IMR-90 (cell line): Measurements from ENCODE around the gene ZSCAN16. TPM values are rescaled to one million over a fixed set of nuclear protein-coding genes. Genes with fewer than 3 reads are reported as not detected.

Source experiments
- ATAC-seq: fragments of 200-7000 bp; cut with Tn5 transposase; 2 replicates; pipeline ENCODE4 v1.9.1; 2020; ENCODE audit warnings: low read depth, mild to moderate bottlenecking, moderate library complexity
- BruUV-seq: library from RNA; stranded (reverse); fragments of 400-500 nt; replicated peaks from 2 replicates; lab custom pipeline; 2021; lab: Mats Ljungman, UMichigan
- CTCF ChIA-PET: fragments of 300-600 bp; formaldehyde crosslinking; extraction: SDS; loops from one replicate; lab custom pipeline; 2021; ENCODE audit warnings: antibody characterized with exemption; lab: Yijun Ruan, JAX
- POLR2A ChIA-PET: fragments of 300-600 bp; sonication (Branson Sonifier 250); formaldehyde crosslinking; loops from one replicate; lab custom pipeline; 2022; ENCODE audit warnings: antibody characterized with exemption; ENCODE audit not compliant: unreplicated experiment; lab: Charles Lee
- DNase-seq: peaks from one replicate; pipeline ENCODE4 v3.0.0; 2013
- H2AFZ ChIP-seq: replicated peaks from 2 replicates; pipeline ENCODE3; 2013; ENCODE audit warnings: low read length, mild to moderate bottlenecking; ENCODE audit not compliant: poor library complexity
- H2AK5ac ChIP-seq: 2 replicates; pipeline ENCODE4 v1.6.1; 2013; ENCODE audit warnings: low read depth, low read length, inconsistent platforms
- H2AK9ac ChIP-seq: replicated peaks from 2 replicates; pipeline ENCODE3; 2013; ENCODE audit warnings: mild to moderate bottlenecking, low read depth, low read length, moderate library complexity; ENCODE audit not compliant: poor library complexity
- H2BK120ac ChIP-seq: 2 replicates; pipeline ENCODE4 v1.6.1; 2013; ENCODE audit warnings: low read depth, low read length, inconsistent platforms
- H2BK15ac ChIP-seq: 3 replicates; pipeline ENCODE4 v1.6.1; 2013; ENCODE audit warnings: low read depth, low read length, inconsistent platforms
- H2BK20ac ChIP-seq: 2 replicates; pipeline ENCODE4 v1.6.1; 2013; ENCODE audit warnings: low read depth, mild to moderate bottlenecking, inconsistent platforms, low read length, moderate library complexity
- H2BK5ac ChIP-seq: 2 replicates; pipeline ENCODE4 v1.6.1; 2013; ENCODE audit warnings: mild to moderate bottlenecking, low read depth, low read length, inconsistent platforms; ENCODE audit not compliant: poor library complexity, severe bottlenecking
- H3K14ac ChIP-seq: replicated peaks from 2 replicates; pipeline ENCODE4 v1.6.1; 2013; ENCODE audit warnings: low read depth, low read length, inconsistent platforms
- H3K18ac ChIP-seq: 2 replicates; pipeline ENCODE4 v1.6.1; 2013; ENCODE audit warnings: low read depth, low read length, control low read depth
- H3K23ac ChIP-seq: 2 replicates; pipeline ENCODE4 v1.6.1; 2013; ENCODE audit warnings: low read depth, low read length, inconsistent platforms
- H3K27ac ChIP-seq: 2 replicates; pipeline ENCODE4 v1.5.1; 2013; ENCODE audit warnings: mild to moderate bottlenecking, control low read depth, low read length; ENCODE audit not compliant: insufficient read depth
- H3K27me3 ChIP-seq: 2 replicates; pipeline ENCODE4 v1.6.1; 2013; ENCODE audit warnings: low read length; ENCODE audit not compliant: control insufficient read depth, insufficient read depth
- H3K36me3 ChIP-seq: 2 replicates; pipeline ENCODE4 v1.6.1; 2013; ENCODE audit warnings: low read length, mixed read lengths; ENCODE audit not compliant: control insufficient read depth, insufficient read depth
- H3K4ac ChIP-seq: 2 replicates; pipeline ENCODE4 v1.6.1; 2013; ENCODE audit warnings: low read depth, low read length, inconsistent platforms
- H3K4me1 ChIP-seq: 2 replicates; pipeline ENCODE4 v1.6.1; 2013; ENCODE audit warnings: low read length, mixed read lengths; ENCODE audit not compliant: control insufficient read depth, insufficient read depth
- H3K4me2 ChIP-seq: 2 replicates; pipeline ENCODE4 v1.6.1; 2013; ENCODE audit warnings: low read depth, mild to moderate bottlenecking, control low read depth, low read length, moderate library complexity
- H3K4me3 ChIP-seq: 2 replicates; pipeline ENCODE4 v1.5.1; 2013; ENCODE audit warnings: low read depth, mild to moderate bottlenecking, control low read depth, low read length, moderate library complexity; ENCODE audit not compliant: insufficient read depth
- H3K56ac ChIP-seq: 2 replicates; pipeline ENCODE4 v1.6.1; 2013; ENCODE audit warnings: low read length, inconsistent platforms; ENCODE audit not compliant: insufficient read depth; ENCODE audit errors: extremely low read depth
- H3K79me1 ChIP-seq, 2 experiments: 2 replicates each; pipeline ENCODE4 v1.6.1; 2013; ENCODE audit warnings: low read length in 2 of 2, inconsistent platforms in 1 of 2, low read depth in 1 of 2
- H3K9ac ChIP-seq: 2 replicates; pipeline ENCODE4 v1.6.1; 2013; ENCODE audit warnings: low read depth, low read length, control low read depth
- H3K9me1 ChIP-seq: 2 replicates; pipeline ENCODE4 v1.6.1; 2013; ENCODE audit warnings: low read length, inconsistent platforms; ENCODE audit not compliant: insufficient read depth
- H3K9me3 ChIP-seq: 2 replicates; pipeline ENCODE4 v1.6.1; 2013; ENCODE audit warnings: low read length; ENCODE audit not compliant: control insufficient read depth, insufficient read depth
- H4K20me1 ChIP-seq: 2 replicates; pipeline ENCODE4 v1.6.1; 2013; ENCODE audit warnings: low read length, inconsistent platforms; ENCODE audit not compliant: insufficient read depth
- H4K5ac ChIP-seq: 2 replicates; pipeline ENCODE4 v1.6.1; 2013; ENCODE audit warnings: mild to moderate bottlenecking, low read depth, low read length, control low read depth
- H4K8ac ChIP-seq, 2 experiments: 2 replicates each; pipeline ENCODE4 v1.6.1; 2013; ENCODE audit warnings: low read depth in 2 of 2, low read length in 2 of 2, control low read depth in 1 of 2, inconsistent platforms in 1 of 2
- H4K91ac ChIP-seq: 2 replicates; pipeline ENCODE4 v1.6.1; 2013; ENCODE audit warnings: low read depth, low read length, inconsistent platforms; ENCODE audit not compliant: insufficient read depth
- BHLHE40 ChIP-seq: fragments of 150-350 bp; IDR thresholded peaks from 2 replicates; pipeline ENCODE4 v1.6.1; 2016; ENCODE audit warnings: mild to moderate bottlenecking, low read depth, low read length
- FOS ChIP-seq: fragments of 150-350 bp; IDR thresholded peaks from 2 replicates; pipeline ENCODE4 v1.6.1; 2016; ENCODE audit warnings: low read depth, low read length
- MAZ ChIP-seq: IDR thresholded peaks from 2 replicates; pipeline ENCODE4 v1.6.1; 2012; ENCODE audit warnings: low read depth, mild to moderate bottlenecking, low read length, improper control_type of control experiment, moderate library complexity, borderline replicate concordance
- MXI1 ChIP-seq: IDR thresholded peaks from 2 replicates; pipeline ENCODE4 v1.6.1; 2012; ENCODE audit warnings: low read depth, mild to moderate bottlenecking, low read length, moderate library complexity, borderline replicate concordance
- WGBS, 2 experiments: methylation state at CpG; one replicate each; pipeline versions ENCODE4 v1.1.5 to v1.1.7; 2013; ENCODE audit warnings: missing lambda C conversion rate in 2 of 2; ENCODE audit not compliant: insufficient read length in 1 of 2; ENCODE audit errors: extremely low coverage in 2 of 2; 5-methylcytosine and 5-hydroxymethylcytosine counted together
- dilution Hi-C: fragments of 300-500 bp; cut with HindIII; formaldehyde crosslinking; loops from one replicate; pipeline ENCODE4 v1.14.3; 2018; ENCODE audit warnings: low sequenced_read_pairs; ENCODE audit not compliant: unreplicated experiment
- in situ Hi-C: fragments of 300-500 bp; cut with MboI; formaldehyde crosslinking; loops from 3 replicates; pipeline ENCODE4 v1.14.3; 2019; ENCODE audit warnings: low sequenced_read_pairs, inconsistent platforms, mixed read lengths
- intact Hi-C: fragments of 100-400 bp; cut with micrococcal nuclease; formaldehyde crosslinking; loops from 2 replicates; pipeline ENCODE4 v1.10.0; 2022
- polyA plus RNA-seq, 3 experiments: library from polyadenylated mRNA; depleted of rRNA; stranded (reverse); fragments of >200 nt; gene quantifications; 2 replicates each; pipeline ENCODE4 v1.2.3, GENCODE V29; 2012; ENCODE audit warnings: low replicate concordance in 1 of 3
- total RNA-seq: library from RNA; depleted of rRNA; stranded (reverse); fragments of >200 nt; gene quantifications from 2 replicates; pipeline ENCODE4 v1.2.3, GENCODE V29; 2012

ZSCAN16 gene
- total and polyA plus RNA-seq, 2 of the 4 experiments (the other 2 are of a cell fraction), result 1.8 to 3.0 TPM

GRCh38 chr6:28165563-28165962, 41.2 kb downstream of the ZSCAN16 start:
- Histone ChIP-seq H4K91ac (no peak overlapping the region), H4K20me1 (no peaks in the 10 kb centered on the region), H3K56ac (no peak overlapping the region), H3K27me3 (no peaks in the 10 kb centered on the region), H2AK5ac (no peak overlapping the region), H3K4ac (no peak overlapping the region), H2BK20ac (no peak overlapping the region), H3K9me3 (no peaks in the 10 kb centered on the region), H3K23ac (no peak overlapping the region), H3K4me1 (no peaks in the 10 kb centered on the region; the same call in 1 of the 2 replicates), H3K4me3 (no peak overlapping the region), H2AFZ (no peak overlapping the region), H2BK5ac (no peak overlapping the region), H2AK9ac (no peak overlapping the region), H2BK120ac (no peak overlapping the region), H3K79me1 (peaks cover 3 to 6% of the 10 kb centered on the region in 2 experiments; a peak in 2 of 4 replicates), H4K5ac (no peak overlapping the region), H3K27ac (no peak overlapping the region), H3K9me1 (no peaks in the 10 kb centered on the region), H3K14ac (no peak overlapping the region), H2BK15ac (no peak overlapping the region), H3K4me2 (no peak overlapping the region), H4K8ac (no peak overlapping the region), H3K36me3 (no peaks in the 10 kb centered on the region), H3K18ac (no peak overlapping the region), H3K9ac (no peak overlapping the region)
- no TSS peak for BruUV-seq
- DNase-seq (no peak), ATAC-seq (no peak)
- in situ Hi-C loops, result no loop called here
- WGBS, 2 experiments, result no CpG with 5 or more reads among the region's 1 CpG
- POLR2A ChIA-PET, result no interaction called here
- intact Hi-C loops, result no loop called here
- CTCF ChIA-PET, result no interaction called here
- TF ChIP-seq FOS (no peak), MXI1 (no peak), BHLHE40 (no peak), MAZ (no peak)
- dilution Hi-C loops, result no loop called here
